HG03432 (cell line): ENCODE measurements around the gene RND2.
"Not testable (repeated sequence)": the region's sequence is repeated elsewhere in the genome, so short reads cannot be mapped to it uniquely, and the experiment has no call there.

ENCODE experiments used
- ATAC-seq: cut with Tn5 transposase; IDR thresholded peaks from one replicate; pipeline ENCODE4 v1.9.1; 2021; ENCODE audit warnings: mild to moderate bottlenecking, moderate library complexity; ENCODE audit not compliant: unreplicated experiment

The RND2 gene

DNA sequence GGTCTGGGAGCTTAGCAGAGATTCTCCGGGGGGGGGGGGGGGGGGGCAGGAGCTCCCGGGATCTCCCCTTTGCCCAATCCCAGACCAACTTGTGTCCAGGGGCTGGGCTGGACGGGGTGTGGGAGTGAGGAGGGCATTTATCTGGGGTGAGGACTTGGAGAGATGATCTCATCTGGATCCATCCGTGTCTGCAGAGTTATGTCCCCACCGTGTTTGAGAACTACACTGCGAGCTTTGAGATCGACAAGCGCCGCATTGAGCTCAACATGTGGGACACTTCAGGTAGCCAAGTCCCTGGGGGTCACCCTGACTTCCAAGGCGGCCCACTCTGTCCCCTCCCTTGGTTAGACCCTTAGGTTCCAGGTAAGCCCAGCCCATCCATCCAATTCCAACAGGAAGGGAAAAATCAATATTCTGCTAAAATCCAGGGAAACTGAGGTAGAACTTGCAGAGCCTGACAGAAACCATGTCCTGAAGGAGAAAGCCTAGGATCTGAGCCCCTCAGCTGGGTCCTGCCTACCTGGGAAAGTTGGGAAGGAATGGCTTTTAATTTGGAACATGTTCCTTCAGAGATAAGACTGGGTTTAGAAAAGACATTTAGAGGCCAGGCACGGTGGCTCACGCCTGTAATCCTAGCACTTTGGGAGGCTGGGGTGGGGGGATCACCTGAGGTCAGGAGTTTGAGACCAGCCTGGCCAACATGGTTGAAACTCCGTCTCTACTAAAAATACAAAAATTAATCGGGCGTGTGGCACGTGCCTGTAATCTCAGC, 921 bp downstream of the RND2 start:
- ATAC-seq: no peak

DNA sequence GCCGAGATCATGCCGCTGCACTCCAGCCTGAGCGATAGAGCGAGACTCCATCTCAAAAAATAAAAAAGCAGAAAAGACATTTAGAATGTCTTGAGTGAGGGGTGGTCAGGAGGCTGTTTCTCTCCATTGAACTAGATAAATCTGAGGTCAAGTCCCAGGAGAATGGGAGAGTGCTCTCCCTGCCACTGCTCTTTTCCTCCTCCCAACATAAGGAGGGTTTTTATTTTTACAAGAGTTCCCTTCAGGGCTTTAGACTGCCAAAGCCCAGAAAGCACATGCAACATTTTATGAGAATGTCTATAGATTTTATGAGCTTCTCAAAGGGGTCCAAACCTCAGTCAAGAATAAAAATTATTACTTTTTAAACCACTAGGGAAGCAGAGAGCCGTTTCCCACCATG, 1.6 kb downstream of the RND2 start:
- ATAC-seq: no peak

- ATAC-seq: no peak
These were observed 2.3 kb downstream of the RND2 start for GRCh38 chr17:43027091-43028032.

- no peak for ATAC-seq
These were observed 3.3 kb downstream of the RND2 start for GRCh38 chr17:43028221-43028861.

GRCh38 chr17:43030137-43030767, 5.2 kb downstream of the RND2 start:
- ATAC-seq: no peak

DNA sequence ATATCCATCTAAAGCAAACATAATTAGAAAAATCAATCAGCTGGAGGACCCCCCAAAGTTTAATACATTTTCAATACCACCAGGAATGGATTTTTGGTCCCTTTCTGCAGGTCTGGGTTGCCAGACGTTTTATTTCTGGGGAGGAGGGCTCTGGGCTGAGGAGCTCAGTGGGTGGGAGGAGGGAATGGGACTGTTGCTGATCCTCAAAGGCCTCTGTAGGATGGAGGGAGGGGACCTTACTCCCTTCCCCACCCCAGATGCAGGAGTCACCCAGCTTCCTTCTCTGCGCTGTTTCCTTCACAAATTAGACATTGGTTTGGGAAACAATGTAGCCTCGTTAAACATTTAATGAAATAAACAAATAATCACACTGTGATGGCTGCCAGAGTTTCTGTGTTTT, 6.6 kb downstream of the RND2 start:
- ATAC-seq: no peak

DNA sequence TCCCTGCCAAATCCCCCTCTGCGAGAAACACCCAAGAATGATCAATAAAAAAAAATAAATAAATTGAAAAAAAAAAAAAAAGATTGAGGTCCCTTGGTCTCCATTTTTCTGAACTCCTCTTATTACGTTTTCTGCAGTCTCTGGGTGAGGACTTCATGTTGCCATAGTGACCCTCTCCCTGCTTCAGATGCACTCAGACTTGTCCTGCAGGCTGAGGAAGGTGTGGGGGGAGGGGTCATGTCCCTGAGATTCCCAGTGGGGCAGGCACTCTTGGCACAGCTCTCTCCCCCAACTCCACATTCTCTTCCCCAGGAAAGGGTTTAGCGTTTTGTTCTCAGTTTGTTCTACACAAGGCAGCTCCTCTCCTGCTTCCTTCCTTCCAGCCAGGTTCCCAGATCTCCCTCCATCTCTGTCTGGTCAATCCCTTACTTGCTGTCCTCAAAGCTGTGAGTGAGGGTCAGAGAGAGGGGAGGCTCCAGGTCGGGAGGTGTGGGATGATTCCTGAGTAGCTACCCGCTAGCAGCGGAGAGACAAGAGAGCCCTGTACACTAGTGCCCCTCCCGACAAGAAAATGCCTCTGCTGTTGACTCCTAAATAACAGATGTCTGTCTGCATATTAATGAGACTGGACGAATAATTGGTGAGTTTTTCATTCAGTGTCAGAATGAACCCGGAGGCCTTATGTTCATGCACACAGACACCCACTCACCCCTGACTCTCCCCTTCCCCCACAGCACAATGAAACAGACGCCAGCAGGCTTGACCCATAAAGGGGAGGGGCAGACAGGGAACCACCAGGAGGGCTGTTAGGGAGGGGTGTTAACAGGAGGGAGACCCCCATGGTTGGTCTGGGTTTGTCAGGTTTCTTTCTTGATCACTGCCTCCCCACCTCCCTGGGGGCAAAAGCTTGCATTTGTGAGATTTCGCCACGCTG, 9.2 kb downstream of the RND2 start:
- no peak for ATAC-seq

GRCh38 chr17:43034894-43035293, 9.9 kb downstream of the RND2 start:
- no peak for ATAC-seq

DNA sequence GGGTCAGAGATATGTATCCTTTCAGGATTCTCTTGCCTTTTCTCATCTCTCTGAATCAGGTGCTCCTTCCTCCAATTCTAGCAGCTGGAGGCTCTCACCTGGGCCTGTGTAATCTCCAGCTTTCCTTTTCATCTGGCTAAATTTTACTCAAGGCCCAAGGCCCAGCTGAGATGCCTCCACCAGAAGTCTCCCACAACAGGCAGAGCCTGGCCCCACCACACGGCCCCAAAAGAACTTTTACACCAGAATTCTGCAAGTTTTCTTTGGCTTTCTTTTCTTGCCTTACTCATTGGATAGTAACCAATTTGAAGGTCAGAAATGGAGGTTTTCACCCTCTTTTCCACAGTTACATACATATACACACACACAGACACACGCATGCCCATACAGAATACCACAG, 14.6 kb downstream of the RND2 start:
- ATAC-seq: no peak

DNA sequence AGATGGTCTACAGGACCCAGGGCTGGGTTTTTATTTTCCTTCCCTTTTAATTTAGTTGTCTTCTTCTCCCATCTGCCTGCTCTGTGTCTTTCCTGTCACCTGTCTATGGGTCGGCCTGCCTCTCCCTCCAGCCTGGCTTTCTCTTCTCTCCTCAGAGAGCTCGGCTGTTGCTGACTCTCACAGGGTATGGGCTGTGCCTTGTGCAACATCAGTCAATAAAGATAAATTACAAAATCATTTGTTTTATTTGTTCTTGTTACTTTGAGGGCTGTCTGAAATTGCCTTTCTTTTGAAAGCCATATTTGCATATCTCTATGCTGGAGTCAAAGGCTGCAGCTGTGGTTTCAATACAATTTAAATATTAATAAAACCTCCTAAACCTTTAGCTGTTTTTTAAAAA, 15.6 kb downstream of the RND2 start:
- no peak for ATAC-seq

GRCh38 chr17:43042025-43042628, 17.1 kb downstream of the RND2 start:
- no peak for ATAC-seq

GRCh38 chr17:43043307-43043706, 18.3 kb downstream of the RND2 start:
- ATAC-seq: no peak

DNA sequence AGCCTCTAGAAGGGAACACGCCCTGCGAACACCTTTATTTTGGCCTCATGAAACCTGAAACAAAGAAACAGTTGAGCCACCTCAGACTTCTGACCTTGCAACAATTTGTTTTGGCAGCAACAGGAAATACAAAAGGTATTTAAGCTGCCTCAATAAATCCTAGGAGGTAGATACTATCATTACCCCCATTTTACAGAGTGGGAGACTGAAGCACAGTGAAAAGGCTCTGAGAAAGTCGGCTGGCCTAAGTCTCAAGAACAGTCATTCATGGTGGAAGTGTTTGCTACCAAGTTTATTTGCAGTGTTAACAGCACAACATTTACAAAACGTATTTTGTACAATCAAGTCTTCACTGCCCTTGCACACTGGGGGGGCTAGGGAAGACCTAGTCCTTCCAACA, 19.0 kb downstream of the RND2 start:
- no peak for ATAC-seq

DNA sequence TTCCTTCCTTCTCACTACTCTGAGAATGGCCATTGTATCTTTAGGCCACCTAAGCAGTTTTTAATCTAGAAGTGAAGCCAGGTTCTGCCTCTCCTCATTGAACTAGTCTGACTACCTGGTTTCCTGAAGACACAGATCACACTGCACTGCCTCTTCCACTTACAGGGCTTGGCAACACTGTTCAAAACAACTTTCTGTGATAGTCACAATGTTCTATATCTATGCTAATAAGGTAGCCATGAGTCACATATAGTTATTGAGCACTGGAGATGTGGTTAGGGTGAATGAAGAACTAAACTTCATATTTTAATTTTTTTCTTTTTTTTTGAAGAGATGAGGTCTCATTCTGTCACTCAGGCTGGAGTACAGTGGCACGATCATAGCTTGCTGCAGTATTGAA, 26.9 kb downstream of the RND2 start:
- ATAC-seq: no peak

- not testable (repeated sequence) for ATAC-seq
These were observed 28.0 kb downstream of the RND2 start for GRCh38 chr17:43053008-43053407.

- no peak for ATAC-seq
These were observed 31.0 kb downstream of the RND2 start for GRCh38 chr17:43056051-43056450.

DNA sequence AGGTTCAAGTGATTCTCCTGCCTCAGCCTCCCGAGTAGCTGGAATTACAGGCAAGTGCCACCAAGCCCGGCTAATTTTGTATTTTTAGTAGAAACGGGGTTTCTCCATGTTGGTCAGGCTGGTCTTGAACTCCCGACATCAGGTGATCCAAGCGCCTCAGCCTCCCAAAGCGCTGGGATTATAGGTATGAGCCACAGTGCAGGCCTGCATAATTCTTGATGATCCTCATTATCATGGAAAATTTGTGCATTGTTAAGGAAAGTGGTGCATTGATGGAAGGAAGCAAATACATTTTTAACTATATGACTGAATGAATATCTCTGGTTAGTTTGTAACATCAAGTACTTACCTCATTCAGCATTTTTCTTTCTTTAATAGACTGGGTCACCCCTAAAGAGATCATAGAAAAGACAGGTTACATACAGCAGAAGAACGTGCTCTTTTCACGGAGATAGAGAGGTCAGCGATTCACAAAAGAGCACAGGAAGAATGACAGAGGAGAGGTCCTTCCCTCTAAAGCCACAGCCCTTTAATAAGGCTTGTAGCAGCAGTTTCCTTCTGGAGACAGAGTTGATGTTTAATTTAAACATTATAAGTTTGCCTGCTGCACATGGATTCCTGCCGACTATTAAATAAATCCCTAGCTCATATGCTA, 38.1 kb downstream of the RND2 start:
- no peak for ATAC-seq

DNA sequence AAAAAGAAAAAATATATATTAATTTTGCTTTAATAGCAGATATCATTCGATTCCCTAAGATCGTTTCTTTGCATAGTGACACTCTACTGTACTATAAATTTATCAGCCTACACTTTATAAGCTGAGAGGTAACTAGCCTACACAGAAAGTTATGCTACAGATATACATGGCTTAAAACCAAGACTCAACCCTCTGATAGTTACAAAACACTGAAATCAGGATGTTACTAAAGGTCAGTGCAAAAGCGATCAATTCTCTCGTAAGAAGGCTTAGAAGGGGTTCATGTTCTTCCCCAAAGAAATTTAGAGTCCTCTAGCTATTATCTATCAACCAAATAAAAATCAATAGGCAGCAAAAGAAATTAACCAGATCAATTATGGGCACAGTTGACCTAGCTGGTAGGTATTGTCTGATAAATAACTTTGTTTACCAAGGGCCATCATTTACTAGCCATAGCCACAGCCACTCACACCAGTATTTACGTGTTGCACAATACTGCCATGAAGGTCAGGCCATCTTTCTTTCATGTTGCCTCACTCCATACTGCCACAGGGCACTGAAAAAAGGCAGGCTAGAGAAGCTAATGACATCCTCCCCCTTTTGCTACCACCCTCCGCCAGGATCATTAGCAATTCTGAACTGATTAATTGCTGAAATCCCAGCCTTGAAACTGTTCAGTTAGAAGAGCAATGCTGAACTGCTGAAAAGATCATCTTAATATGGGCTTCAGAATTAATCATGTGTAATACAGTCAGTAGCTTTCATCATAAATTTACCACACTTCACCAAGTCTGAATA, 43.7 kb downstream of the RND2 start:
- ATAC-seq: no peak
